HG03280 (cell line): ENCODE measurements around the gene SRGAP2C.
"Not testable (repeated sequence)": the region's sequence is repeated elsewhere in the genome, so short reads cannot be mapped to it uniquely, and the experiment has no call there.

Source experiments
- ATAC-seq: cut with Tn5 transposase; IDR thresholded peaks from one replicate; pipeline ENCODE4 v1.9.1; 2021; ENCODE audit warnings: mild to moderate bottlenecking, moderate library complexity; ENCODE audit not compliant: unreplicated experiment

The SRGAP2C gene

GRCh38 chr1:121226295-121226904, 41.6 kb downstream of the SRGAP2C start:
- ATAC-seq: not testable (repeated sequence)

GRCh38 chr1:121226925-121227324, 42.1 kb downstream of the SRGAP2C start:
- ATAC-seq: not testable (repeated sequence)

DNA sequence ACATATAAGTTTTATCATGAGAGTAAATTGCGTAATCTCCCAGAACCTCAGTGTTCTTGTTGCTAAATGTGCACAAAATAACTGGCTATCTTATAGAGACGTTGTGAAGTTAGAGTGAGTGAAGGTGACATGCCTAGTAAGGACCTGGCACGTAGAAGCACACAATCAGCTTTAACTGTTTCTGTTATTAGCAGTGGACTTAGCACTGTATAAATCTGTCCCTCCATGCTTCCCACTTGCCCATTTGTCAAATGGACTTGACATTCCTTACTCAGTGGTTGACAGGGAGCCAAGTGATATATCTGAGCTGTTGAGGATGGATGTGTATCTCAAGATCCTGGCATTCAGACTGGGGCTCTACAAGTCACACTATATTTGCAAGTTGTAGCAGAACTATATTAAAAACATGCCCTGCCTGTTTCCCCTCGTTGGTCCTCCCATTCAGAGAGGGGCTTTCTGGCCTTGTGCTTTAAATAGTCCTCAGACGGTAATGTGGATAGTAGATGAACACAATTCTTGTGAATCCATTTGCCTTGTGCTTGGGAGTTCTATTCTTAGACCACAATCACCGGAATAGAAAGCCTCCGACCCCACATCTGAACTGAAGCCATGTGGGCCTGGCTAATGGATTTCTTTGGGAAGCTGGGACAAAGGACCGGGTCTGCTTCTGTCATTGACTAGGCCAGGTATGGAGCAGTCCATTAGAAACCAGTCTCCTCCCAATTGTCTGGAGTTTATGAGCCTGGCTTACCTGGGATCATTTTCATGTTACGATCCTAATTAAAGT, 43.0 kb downstream of the SRGAP2C start:
- not testable (repeated sequence) for ATAC-seq

DNA sequence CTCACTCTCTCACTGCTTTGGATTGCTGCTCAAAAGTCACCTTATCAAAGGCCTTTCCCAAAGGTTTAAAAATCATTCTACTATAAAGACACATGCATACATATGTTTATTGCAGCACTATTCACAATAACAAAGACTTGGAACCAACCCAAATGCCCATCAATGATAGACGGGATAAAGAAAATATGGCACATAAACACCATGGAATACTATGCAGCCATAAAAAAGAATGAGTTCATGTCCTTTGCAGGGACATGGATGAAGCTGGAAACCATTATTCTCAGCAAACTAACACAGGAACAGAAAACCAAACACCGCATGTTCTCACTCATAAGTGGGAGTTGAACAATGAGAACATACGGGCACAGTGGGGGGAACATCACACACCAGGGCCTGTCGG, 45.9 kb downstream of the SRGAP2C start:
- not testable (repeated sequence) for ATAC-seq

- ATAC-seq: not testable (repeated sequence)
Observed at GRCh38 chr1:121232445-121233125, 47.8 kb downstream of the SRGAP2C start.

DNA sequence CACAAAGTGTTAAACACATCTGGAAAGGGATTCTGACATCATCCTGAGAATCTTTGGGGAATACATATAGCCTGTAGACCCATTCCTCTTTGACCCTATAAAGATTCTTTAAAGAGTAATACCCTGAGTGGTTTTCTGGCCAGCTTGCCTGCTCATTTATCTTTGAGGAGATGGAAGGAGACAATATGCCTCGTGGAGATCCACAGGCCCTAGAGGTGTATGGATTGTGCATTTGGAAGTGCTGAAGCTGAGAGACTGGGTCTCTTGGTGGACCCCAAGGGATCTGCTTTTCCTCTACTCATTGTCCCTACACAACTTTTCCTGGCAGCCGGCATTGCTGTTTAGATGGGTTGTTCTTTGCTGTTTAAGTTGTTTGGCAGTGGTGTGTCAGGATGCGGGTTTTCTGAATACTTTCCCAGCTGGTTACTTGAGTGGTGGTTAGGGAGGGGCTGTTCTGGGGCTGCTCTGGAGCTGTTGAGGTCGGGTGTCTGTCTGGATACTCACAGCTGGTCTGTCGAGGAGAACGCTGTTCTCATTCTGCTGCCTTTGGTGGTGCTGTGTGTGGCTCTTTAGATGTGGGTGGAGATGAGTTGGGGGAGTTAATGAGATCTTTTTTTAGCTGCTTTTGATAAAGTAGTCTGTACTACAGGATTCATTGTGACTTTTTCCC, 49.5 kb downstream of the SRGAP2C start:
- not testable (repeated sequence) for ATAC-seq

DNA sequence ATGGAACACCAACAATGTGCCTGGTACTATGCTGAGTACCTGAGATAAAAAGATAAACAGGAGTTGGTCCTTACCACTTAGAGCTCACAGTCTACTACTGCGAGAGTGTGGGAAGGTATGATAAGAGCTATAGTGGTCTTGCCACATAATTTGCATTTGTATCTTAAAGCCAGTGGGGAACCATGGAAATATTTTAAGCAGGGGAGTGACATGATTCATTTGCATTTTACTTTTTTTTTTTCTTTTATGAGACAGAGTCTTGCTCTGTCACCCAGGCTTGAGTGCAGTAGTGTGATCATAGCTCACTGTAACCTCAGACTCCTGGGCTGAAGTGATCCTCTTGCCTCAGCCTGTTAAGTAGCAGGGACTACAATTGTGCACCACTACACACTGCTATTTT, 53.6 kb downstream of the SRGAP2C start:
- ATAC-seq: peak; percentile 80

DNA sequence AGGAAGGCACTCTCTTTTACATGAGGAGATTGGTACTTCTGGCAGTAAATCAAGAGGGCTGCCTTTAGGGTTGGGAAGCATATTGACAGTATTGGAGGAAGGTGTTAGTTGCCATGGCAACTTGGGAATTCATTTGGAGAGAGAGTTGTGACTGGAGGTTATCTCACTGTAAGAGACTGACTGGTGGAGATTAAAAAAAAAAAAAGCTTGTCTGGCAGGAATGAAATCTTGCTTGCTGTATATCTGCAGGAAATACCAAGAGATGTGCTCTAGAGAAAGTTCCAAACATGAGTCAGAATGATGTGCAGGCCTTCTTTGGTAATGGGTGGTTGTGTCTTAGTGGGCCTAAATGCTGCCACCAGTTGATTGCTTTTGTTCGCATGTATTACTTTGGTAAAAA, 59.1 kb downstream of the SRGAP2C start:
- ATAC-seq: not testable (repeated sequence)

- ATAC-seq: not testable (repeated sequence)
Observed at GRCh38 chr1:121246399-121246798, 61.6 kb downstream of the SRGAP2C start.

DNA sequence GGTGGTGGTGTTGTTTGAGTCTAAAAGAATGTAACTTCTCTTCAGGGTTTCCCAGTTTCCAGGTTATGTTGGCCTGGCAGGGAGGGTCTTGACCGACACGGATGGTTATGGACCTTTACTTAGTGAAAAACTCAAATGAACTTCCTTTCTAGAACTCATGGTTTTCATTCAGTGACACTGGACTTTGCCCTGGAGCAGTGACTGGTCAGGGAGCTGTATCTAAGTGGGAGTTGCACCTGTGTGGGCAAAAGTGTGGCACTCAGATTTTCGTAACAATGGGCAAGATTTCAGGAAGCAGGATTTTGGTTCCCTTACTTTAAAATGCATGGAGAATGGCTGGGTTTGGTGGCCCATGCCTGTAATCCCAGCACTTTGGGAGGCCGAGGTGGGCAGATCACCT, 67.9 kb downstream of the SRGAP2C start:
- not testable (repeated sequence) for ATAC-seq

DNA sequence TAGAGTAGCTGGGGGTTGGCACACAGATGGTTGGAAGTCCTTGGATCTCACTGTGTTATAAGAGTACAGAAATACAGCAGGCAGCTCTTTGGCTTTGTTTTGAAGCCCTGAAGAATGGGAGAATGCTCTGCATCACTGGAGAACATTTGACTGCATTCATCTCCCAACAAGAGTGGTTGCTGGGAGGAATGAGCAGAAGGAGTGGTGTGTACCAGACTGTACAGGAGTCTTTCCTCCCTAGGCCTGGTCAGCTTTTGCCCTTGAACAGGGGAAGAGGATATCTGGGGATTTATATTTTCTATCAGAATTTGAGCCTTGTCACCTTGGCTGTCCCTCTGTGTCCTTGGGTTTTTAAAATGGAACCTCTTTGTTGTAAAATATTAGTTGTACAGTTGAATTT, 69.8 kb downstream of the SRGAP2C start:
- not testable (repeated sequence) for ATAC-seq

DNA sequence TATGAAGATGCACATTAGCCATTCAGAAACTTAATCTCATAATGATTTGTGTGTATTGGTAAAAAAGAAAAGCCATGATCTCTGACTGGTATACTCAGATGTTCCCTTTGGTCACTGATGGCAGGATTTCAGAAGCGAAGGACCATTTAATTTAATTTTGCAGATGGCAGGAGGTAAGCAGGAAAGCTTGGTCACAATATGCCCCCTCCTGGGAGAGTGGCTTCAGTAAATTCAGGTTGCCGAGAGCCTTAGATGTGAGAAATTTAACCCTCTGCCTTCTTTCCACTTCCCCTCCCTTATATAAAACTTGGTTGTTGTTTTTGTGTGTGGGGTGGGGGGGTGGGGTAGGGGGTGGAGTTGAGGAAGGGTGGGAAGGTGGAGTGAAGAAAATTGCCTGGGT, 72.9 kb downstream of the SRGAP2C start:
- not testable (repeated sequence) for ATAC-seq

GRCh38 chr1:121258134-121258533, 73.4 kb downstream of the SRGAP2C start:
- not testable (repeated sequence) for ATAC-seq

DNA sequence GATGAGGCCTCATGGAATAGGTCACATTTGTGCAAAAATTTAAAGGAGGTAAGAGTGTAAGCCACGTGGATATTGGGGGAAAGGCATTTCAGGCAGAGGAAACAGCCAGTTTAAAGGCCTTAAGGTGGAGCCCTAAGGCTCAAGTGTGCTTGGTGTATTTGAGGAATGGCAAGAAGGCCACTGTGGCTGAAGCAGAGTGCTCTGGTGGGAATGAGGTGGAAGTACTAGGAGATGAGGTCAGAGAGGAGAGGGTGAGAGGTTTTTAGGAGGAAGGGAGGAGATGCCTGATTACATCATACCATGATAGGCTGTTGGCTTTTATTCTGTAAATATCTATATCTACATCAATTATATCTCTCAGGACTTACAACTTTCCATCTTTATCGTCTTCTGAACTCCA, 75.4 kb downstream of the SRGAP2C start:
- not testable (repeated sequence) for ATAC-seq

GRCh38 chr1:121262163-121262562, 77.4 kb downstream of the SRGAP2C start:
- ATAC-seq: not testable (repeated sequence)

DNA sequence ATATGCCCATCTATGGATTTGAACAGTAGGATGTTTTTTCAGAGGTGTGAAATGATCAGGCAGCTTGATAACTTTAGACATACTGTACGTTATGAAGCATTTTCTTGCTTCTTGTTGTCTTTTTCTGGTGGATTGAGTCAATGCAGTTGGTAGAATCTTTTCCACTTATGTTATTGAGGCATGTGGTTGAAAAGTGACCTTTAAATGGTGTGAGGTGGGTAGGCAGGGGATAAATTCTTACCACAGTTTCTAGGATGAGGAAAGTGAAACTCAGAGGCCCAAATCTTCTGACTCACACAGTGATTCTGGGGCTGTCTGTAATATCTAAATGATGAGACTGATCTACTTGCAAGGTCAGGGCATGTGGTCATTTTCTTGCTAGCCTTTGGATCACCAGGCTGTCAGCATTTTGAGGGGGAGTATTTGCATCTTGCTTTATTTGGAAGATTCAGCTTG, 79.0 kb downstream of the SRGAP2C start:
- ATAC-seq: peak; percentile 78

GRCh38 chr1:121267072-121267471, 82.3 kb downstream of the SRGAP2C start:
- not testable (repeated sequence) for ATAC-seq

DNA sequence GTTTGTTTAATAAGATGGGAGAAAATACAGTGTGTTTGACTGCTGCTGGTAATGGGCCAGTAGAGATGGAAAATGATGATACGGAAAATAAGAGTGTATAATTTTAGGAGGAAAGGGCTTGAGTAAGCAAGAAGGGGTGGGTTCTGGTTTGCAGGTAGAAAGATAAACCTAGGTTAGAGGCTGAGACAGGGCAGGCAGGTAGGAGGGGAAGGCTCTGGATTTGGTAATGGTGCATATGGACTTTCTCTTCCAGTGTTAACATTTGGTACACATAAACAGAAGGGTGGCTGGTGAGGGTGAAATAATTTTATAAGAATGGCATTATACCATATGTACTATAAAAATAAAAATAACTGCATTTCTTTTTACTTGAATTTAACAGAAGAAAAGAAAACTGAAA, 84.5 kb downstream of the SRGAP2C start:
- not testable (repeated sequence) for ATAC-seq

- ATAC-seq: not testable (repeated sequence)
Observed at GRCh38 chr1:121269973-121270372, 85.2 kb downstream of the SRGAP2C start.

- ATAC-seq: not testable (repeated sequence)
Observed at GRCh38 chr1:121271143-121271715, 86.5 kb downstream of the SRGAP2C start.

- not testable (repeated sequence) for ATAC-seq
Observed at GRCh38 chr1:121275435-121275834, 90.7 kb downstream of the SRGAP2C start.
